HG03095 (cell line): ENCODE results near the gene LAMTOR3.

Experiments used
- ATAC-seq: cut with Tn5 transposase; IDR thresholded peaks from one replicate; pipeline ENCODE4 v1.9.1; 2021; ENCODE audit warnings: moderate library complexity; ENCODE audit not compliant: unreplicated experiment

Gene LAMTOR3

DNA sequence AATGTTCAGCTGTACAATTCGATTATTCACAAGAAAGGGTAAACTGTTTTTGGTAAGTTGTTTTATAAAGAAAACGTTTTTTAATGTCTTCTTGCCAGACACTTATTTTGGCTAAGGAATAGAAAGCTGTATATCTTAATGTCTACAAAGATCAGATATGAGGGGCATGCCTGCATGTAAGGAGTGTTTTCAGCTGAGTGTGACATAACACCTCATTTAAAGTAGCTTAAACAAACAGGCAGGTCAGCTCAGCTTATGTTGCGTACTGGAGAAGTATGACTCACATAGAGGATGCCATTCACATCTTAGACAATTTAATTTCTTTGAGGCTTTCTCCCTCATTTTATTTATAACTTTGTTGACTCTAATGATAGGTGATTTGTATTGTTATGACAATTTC lies 30.4 kb downstream of the LAMTOR3 start:
- ATAC-seq = no peak

DNA sequence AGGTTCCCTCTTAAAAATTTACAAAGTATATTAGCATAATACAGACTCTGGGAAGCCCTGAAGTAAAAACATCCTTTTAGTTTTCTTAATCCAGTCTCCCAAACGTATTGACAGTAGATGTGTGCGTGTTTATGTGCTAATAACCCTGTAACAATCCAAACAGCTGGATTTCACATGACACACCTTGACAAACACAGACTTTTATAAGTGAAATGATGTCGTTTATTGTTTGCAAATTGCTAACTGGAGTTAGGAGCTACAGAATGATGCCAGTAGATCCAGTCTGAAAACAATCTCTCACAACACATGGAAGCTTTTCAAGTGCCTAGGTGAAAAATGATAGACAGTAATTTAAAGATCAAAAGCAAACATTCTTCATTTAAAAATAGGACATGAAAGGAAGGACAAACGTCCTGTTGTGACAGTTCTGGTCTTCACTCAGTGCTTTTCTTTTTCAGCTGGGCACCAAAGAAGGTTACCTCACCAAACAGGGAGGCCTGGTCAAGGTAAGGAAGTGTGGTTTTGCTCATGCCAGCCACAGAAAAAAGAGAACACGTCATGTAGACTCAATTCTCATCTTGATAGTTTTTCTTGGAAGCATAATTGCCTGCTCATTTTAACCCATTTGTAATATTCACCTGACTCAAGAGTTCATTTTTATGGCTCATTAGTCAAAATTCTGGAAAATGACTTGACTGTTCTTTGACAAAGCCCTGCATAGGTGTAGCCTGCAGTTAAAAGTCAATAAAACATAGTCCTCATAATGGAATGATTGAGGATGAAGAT lies 32.9 kb downstream of the LAMTOR3 start:
- ATAC-seq = no peak

DNA sequence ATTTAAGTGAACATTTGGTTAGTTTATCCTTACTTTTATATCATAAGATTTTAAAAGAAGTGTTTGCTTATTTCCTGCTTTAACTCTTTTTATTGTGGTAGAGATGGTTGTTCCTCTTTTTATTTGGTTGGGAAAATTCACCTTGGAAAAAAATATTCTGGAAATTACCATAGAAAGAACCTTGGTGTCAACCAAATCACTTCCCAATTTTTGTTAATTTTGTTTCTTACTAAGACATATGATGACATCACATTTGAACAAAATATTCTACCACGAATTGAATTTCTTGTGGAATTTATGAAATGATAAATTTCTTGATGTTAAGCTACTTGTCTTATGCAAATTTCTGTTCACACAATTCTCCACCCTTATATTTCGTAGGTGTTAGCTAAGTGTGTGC lies 33.7 kb downstream of the LAMTOR3 start:
- no peak for ATAC-seq

GRCh38 chr4:99859618-99860017 lies 34.6 kb downstream of the LAMTOR3 start:
- no peak for ATAC-seq

- ATAC-seq = no peak
These were observed 36.9 kb downstream of the LAMTOR3 start for GRCh38 chr4:99857307-99857706.

- no peak for ATAC-seq
These were observed 38.1 kb downstream of the LAMTOR3 start for GRCh38 chr4:99856166-99856565.

- ATAC-seq = peak; percentile 45
These were observed 38.5 kb downstream of the LAMTOR3 start for GRCh38 chr4:99855678-99856077.

- ATAC-seq = no peak
These were observed 40.2 kb downstream of the LAMTOR3 start for GRCh38 chr4:99853999-99854398.

- no peak for ATAC-seq
These were observed 41.0 kb downstream of the LAMTOR3 start for GRCh38 chr4:99853190-99853589.

- no peak for ATAC-seq
These were observed 42.0 kb downstream of the LAMTOR3 start for GRCh38 chr4:99852199-99852749.

- ATAC-seq = peak; percentile 39
These were observed 45.6 kb downstream of the LAMTOR3 start for GRCh38 chr4:99848591-99849001.

DNA sequence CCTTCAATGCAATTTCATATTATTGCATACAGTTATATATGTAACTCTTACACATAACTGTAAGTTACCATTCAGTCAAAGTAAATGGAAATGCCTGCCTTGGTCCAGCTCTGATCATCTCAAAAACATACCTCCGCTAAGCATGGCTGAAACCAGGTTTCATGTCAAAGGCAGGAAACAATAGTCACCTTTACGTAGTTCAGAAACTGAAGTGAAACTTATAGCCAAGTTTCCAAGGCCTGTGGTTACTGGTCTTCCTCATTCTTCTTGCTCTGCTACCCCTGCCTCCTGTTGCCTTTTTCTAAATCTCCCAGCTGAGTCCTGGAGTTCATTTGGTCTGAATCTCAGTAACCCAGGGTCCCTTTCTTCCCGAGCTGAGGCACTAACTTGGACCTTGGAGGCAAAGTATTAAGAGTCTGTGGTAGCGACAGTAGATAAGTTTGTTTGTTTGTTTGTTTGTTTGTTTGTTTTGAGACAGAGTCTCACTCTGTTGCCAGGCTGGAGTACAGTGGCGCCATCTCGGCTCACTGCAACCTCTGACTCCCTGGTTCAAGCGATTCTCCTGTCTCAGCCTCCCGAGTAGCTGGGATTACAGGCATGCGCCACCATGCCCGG lies 46.8 kb downstream of the LAMTOR3 start:
- ATAC-seq = peak; percentile 70

- no peak for ATAC-seq
These were observed 47.3 kb downstream of the LAMTOR3 start for GRCh38 chr4:99846891-99847290.

- ATAC-seq = no peak
These were observed 48.3 kb downstream of the LAMTOR3 start for GRCh38 chr4:99845708-99846469.

DNA sequence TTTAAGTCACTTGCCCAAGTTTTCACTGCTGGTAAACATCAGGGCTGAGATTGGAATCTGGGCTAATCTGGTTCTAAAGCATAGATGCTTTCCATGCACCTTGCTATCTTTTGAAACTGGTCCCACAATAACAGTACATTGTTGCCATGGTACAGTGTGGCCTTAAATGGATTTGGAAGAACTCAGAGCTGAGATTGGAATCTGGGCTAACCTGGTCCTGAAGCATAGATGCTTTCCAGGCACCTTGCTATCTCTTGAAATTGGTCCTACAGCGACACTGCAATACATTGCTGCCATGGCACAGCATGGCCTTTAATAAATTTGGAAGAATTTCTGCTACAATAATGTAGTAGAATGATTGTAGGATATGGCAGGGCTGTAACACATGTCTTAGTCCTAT lies 49.0 kb downstream of the LAMTOR3 start:
- ATAC-seq = no peak

DNA sequence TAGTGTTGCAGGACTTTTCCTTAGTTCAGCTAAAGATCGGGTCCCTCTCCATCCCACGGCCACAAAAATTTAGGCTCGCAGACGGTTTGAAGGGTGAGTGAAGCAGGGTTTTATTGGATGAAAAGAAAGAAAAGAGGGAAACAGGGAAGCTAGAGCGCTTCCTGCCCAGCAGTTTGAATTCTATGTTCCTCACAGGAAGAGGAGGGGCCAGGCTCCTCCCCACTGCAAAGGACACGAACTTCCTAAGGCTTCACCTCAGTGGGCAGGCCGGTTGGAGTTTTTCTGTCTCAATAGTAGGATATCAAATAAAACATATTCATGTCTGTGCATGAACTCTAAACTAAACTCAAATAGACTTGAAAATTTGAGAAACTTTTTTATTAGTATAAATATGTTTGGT lies 50.2 kb downstream of the LAMTOR3 start:
- no peak for ATAC-seq

GRCh38 chr4:99843413-99843812 lies 50.8 kb downstream of the LAMTOR3 start:
- ATAC-seq = no peak

DNA sequence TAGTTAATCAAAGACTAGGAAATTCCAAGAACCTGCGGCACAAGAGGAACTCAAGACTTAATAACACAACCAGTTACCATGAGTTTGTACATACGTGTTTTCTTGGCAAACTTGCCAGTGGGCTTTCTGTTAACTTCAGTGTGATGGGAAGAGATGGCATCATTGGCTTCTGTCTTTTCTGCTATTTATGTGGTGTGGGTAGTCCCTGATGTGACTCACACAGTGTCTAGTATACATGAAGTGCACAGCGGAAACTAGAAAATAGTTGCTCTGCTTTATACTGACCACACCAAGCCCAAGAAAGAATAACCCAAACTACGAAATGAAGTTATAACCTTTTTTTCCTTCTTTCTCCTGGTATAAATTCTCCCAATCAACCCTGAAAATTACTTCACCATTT lies 53.1 kb downstream of the LAMTOR3 start:
- ATAC-seq = no peak

- ATAC-seq = no peak
These were observed 55.3 kb downstream of the LAMTOR3 start for GRCh38 chr4:99838927-99839326.

DNA sequence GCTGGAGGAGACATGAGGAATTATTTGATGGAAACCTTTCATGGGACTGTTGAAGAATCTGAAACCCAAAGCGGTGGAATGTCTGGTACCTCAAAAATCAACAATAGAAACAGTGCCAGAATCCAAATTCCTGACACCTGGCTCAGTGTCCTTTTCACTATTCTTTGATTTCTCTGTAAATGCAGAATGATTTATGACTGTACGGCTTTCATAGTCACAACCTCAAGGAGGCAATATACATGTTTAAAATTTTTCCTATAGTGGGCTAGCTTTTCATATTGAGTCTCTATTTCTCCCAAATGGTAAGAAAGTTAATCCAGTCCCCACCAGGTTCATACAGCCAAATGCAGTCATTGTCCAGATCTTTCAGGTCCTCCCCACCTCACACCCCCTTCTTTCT lies 58.3 kb downstream of the LAMTOR3 start:
- no peak for ATAC-seq

- ATAC-seq = no peak
These were observed 59.7 kb downstream of the LAMTOR3 start for GRCh38 chr4:99834569-99834968.

GRCh38 chr4:99833756-99834155 lies 60.5 kb downstream of the LAMTOR3 start:
- ATAC-seq = no peak
